ENCODE measurements around the gene ACTG2. TPM values are rescaled to one million over a fixed set of nuclear protein-coding genes. Genes with fewer than 3 reads are reported as not detected.
A peak's percentile ranks its signal among the peaks of the same experiment; 100 is the strongest.

Gene ACTG2
- total and polyA plus RNA-seq, 10 of the 15 experiments (the other 5 are each of a cell fraction or from before 2014, with no cell fraction given): 0.06 to 0.97 (median 0.12) TPM; not detected in 7

DNA sequence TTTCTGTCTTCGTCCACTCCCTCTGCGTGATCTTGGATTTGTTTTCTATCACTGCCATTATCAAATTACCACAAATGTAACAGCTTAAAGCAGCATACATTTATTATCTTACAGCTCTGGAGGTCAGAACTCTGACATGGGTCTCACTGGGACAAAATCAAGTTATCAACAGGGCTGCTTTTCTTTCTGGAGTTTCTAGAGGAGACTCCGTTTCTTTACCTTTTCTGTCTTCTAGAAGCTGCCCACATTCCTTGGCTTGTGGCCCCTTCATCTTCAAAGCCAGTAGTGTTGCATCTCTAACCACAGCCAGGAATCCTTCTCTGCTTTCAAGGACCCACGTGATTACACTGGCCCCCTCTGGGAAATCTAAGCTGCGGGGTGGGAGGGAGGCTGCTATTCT lies 70.0 kb downstream of the ACTG2 start (continued):
- TF ChIP-seq, protein P1, sequence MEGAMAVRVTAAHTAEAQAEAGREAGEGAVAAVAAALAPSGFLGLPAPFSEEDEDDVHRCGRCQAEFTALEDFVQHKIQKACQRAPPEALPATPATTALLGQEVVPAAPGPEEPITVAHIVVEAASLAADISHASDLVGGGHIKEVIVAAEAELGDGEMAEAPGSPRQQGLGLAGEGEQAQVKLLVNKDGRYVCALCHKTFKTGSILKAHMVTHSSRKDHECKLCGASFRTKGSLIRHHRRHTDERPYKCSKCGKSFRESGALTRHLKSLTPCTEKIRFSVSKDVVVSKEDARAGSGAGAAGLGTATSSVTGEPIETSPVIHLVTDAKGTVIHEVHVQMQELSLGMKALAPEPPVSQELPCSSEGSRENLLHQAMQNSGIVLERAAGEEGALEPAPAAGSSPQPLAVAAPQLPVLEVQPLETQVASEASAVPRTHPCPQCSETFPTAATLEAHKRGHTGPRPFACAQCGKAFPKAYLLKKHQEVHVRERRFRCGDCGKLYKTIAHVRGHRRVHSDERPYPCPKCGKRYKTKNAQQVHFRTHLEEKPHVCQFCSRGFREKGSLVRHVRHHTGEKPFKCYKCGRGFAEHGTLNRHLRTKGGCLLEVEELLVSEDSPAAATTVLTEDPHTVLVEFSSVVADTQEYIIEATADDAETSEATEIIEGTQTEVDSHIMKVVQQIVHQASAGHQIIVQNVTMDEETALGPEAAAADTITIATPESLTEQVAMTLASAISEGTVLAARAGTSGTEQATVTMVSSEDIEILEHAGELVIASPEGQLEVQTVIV (IDR thresholded peaks at IDR 0.05; ENCODE audit: borderline replicate concordance, partially characterized antibody): no peak
- no peak for TF ChIP-seq TCF7 (IDR thresholded peaks at IDR 0.05; ENCODE audit: borderline replicate concordance)
- TF ChIP-seq ZZZ3 (IDR thresholded peaks at IDR 0.05; ENCODE audit: control insufficient read depth, insufficient read length, low read depth): no peak
- no peak for TF ChIP-seq MTA2 (IDR thresholded peaks at IDR 0.05; ENCODE audit: low read depth)
- TF ChIP-seq GABPA (IDR thresholded peaks at IDR 0.05; ENCODE audit: low read depth): no peak

DNA sequence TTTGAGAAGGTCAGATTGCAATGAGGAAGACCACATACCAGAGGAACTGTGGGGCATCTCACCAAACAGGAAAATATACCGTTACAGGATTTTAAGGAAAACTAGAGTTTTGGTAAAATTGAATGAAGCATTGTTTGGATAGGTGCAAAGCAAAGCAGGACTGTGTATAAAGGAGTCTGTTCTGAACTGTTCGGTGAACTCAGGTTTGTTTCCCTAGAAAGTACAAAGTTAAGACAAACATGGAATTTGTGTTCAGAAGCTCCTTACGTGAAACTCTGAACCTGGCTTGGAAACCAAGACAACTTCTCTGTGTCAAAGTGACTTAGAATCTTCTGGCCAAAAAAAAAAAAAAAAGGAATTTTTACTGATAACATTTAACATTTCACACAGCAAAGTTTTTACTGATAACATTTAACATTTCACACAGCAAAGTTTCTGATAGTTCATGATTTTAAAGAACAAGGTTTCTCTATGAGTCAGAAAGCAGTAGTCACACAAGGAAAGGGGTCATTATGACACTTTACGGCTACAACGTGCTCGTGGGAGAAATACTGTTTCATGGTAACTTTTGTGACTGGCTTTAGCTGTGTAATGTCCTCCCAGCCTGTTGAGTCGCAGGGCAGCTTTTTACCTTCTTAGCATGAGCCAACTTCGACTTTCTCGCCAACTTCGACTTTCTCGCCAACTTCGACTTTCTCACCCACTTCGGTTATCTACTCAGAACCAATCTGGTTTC lies 70.7 kb downstream of the ACTG2 start:
- intact Hi-C loops (cut with micrococcal nuclease; ENCODE audit: unreplicated experiment) (no loop called here), in situ Hi-C loops (cut with MboI) (no loop called here)
- ATAC-seq: peak; percentile 96
- Histone ChIP-seq H3K79me2 (ENCODE audit: control insufficient read depth, insufficient read depth, low read length) (peaks cover 2% of the 10 kb centered on the region; the same call in 1 of the 2 replicates), H3K27me3 (replicated peaks in 1 of 2; ENCODE audit: control insufficient read depth in 2 of 2, insufficient read depth in 2 of 2, low read length in 1 of 2) (no peaks in the 10 kb centered on the region), H4K20me1 (ENCODE audit: control insufficient read depth, insufficient read depth) (no peaks in the 10 kb centered on the region), H2AFZ (ENCODE audit: control insufficient read depth, low read depth, low read length) (peak overlapping the region; percentile 84), H3K4me1 (ENCODE audit: control insufficient read depth, insufficient read depth, low read length) (peaks cover 20% of the 10 kb centered on the region), H3K9me3 (replicated peaks; ENCODE audit: control insufficient read depth, insufficient read depth, low read length) (peaks cover 5% of the 10 kb centered on the region; the same call in 2 of the 3 replicates), H3K9ac (ENCODE audit: control insufficient read depth, insufficient read depth, low read length) (peak overlapping the region; percentile 36), H3K4me2 (ENCODE audit: control insufficient read depth, insufficient read depth) (peak overlapping the region; percentile 46), H3K36me3 (ENCODE audit: control insufficient read depth in 2 of 2, insufficient read depth in 2 of 2, low read length in 1 of 2) (peaks cover 2 to 4% of the 10 kb centered on the region in 2 experiments; a peak in 3 of 4 replicates), H3K27ac (ENCODE audit: control insufficient read depth, insufficient read depth) (peak overlapping the region; percentile 88), H3K4me3 (peak overlapping the region; percentile 43; the same call in 1 of the 2 replicates)
- peak; percentile 80 for DNase-seq (ENCODE audit: low read depth, low spot score)
- BruUV-seq (replicated peaks): no TSS peak
- peak; percentile 71 for FAIRE-seq
- ChIA-PET SMC1A (ENCODE audit: uncharacterized antibody, unreplicated experiment) (interaction anchor here (0.7 to 4.2 kb wide), 13 partner anchors 9 to 157 kb away, joined by 3 to 31 read pairs (median 4); partner anchors contain the start of gene DGUOK), CTCF (interaction anchor here (0.7 to 2.0 kb wide), 6 partner anchors 16 to 139 kb away, joined by 3 to 11 read pairs (median 4); no protein-coding TSS in a partner anchor), RAD21 (ENCODE audit: unreplicated experiment) (interaction anchor here (0.8 to 2.0 kb wide), 7 partner anchors 13 to 142 kb away, joined by 3 to 10 read pairs (median 5); no protein-coding TSS in a partner anchor), POLR2A (interaction anchor here (0.6 to 4.2 kb wide), 9 partner anchors 12 to 225 kb away, joined by 3 to 19 read pairs (median 4); no protein-coding TSS in a partner anchor)
- 6% methylated on average over 13 of the region's 13 CpGs for WGBS (ENCODE audit: insufficient coverage, insufficient replicate concordance, low lambda C conversion rate, missing lambda C conversion rate)
- TF ChIP-seq EED (IDR thresholded peaks at IDR 0.05; ENCODE audit: low read depth) (no peak), CBX5 (IDR thresholded peaks at IDR 0.05; ENCODE audit: low read depth) (peak; percentile 34; the same call in 1 of the 2 replicates), HDAC2 (IDR thresholded peaks at IDR 0.05) (no peak), WRNIP1 (IDR thresholded peaks at IDR 0.05; ENCODE audit: borderline replicate concordance, low read depth, low read length) (no peak), POU2F2 (IDR thresholded peaks at IDR 0.05; ENCODE audit: borderline replicate concordance, low read depth, low read length) (0 out of 3 replicates have a peak, but pooled peaks have one; percentile 32), CREM (IDR thresholded peaks at IDR 0.05; ENCODE audit: low read depth) (peak; percentile 50; the same call in 1 of the 2 replicates), HDAC6 (IDR thresholded peaks at IDR 0.05; ENCODE audit: unreplicated experiment) (no peak), SIN3A (IDR thresholded peaks at IDR 0.05; ENCODE audit: low read depth, low read length) (0 out of 2 replicates have a peak, but pooled peaks have one; percentile 1), DPF2 (IDR thresholded peaks at IDR 0.05) (peak; percentile 34), RB1 (IDR thresholded peaks at IDR 0.05; ENCODE audit: borderline replicate concordance) (no peak), TCF3 (IDR thresholded peaks at IDR 0.05; ENCODE audit: borderline replicate concordance, insufficient read depth, low read depth, low read length) (0 out of 2 replicates have a peak, but pooled peaks have one; percentile 21), NFIC (IDR thresholded peaks at IDR 0.05; ENCODE audit: low read depth, low read length) (peak; percentile 62; the same call in 1 of the 2 replicates), JUNB (IDR thresholded peaks at IDR 0.05) (peak; percentile 92), RUNX3 (IDR thresholded peaks at IDR 0.05; ENCODE audit: low read length) (peak; percentile 54; the same call in 1 of the 2 replicates)
- TF ChIP-seq, protein P2, sequence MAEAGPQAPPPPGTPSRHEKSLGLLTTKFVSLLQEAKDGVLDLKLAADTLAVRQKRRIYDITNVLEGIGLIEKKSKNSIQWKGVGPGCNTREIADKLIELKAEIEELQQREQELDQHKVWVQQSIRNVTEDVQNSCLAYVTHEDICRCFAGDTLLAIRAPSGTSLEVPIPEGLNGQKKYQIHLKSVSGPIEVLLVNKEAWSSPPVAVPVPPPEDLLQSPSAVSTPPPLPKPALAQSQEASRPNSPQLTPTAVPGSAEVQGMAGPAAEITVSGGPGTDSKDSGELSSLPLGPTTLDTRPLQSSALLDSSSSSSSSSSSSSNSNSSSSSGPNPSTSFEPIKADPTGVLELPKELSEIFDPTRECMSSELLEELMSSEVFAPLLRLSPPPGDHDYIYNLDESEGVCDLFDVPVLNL (IDR thresholded peaks at IDR 0.05; ENCODE audit: low read depth, low read length): no peak
